Stimulated activated CD8-positive, alpha-beta memory T cell treated with anti-CD3 and anti-CD28 coated beads, Interleukin-7, amount 100 ng/mL, for 4 hours (primary cell): Measurements from ENCODE around the gene LRRC58.
"Not testable (repeated sequence)": the region's sequence is repeated elsewhere in the genome, so short reads cannot be mapped to it uniquely, and the experiment has no call there.

Experiments
- DNase-seq, 2 donors: peaks; one replicate each; pipeline ENCODE4 v3.0.0-alpha.2; 2020; ENCODE audit warnings: low read depth in 2 of 2

The LRRC58 gene

GRCh38 chr3:120339362-120339761, 9.8 kb downstream of the LRRC58 start:
- DNase-seq = no peak

GRCh38 chr3:120338517-120338916, 10.6 kb downstream of the LRRC58 start:
- no peak for DNase-seq

GRCh38 chr3:120332646-120333045, 16.5 kb downstream of the LRRC58 start:
- DNase-seq = no peak

GRCh38 chr3:120331076-120331475, 18.1 kb downstream of the LRRC58 start:
- no peak for DNase-seq

- no peak for DNase-seq
Observed at GRCh38 chr3:120326784-120327183, 22.4 kb downstream of the LRRC58 start.

GRCh38 chr3:120324190-120324589, 25.0 kb downstream of the LRRC58 start:
- no peak for DNase-seq

- DNase-seq = not testable (repeated sequence)
Observed at GRCh38 chr3:120323761-120324160, 25.4 kb downstream of the LRRC58 start.

GRCh38 chr3:120311863-120312794, 37.0 kb downstream of the LRRC58 start:
- DNase-seq = no peak

- no peak for DNase-seq
Observed at GRCh38 chr3:120306519-120307455, 42.4 kb downstream of the LRRC58 start.

GRCh38 chr3:120304616-120305015, 44.5 kb downstream of the LRRC58 start:
- DNase-seq = no peak

GRCh38 chr3:120302361-120302760, 46.8 kb downstream of the LRRC58 start:
- no peak for DNase-seq

- no peak for DNase-seq
Observed at GRCh38 chr3:120300971-120301370, 48.2 kb downstream of the LRRC58 start.

GRCh38 chr3:120299403-120299802, 49.8 kb downstream of the LRRC58 start:
- no peak for DNase-seq

GRCh38 chr3:120298996-120299395, 50.2 kb downstream of the LRRC58 start:
- DNase-seq = no peak

GRCh38 chr3:120291552-120291951, 57.6 kb downstream of the LRRC58 start:
- DNase-seq = not testable (repeated sequence)

GRCh38 chr3:120289636-120290035, 59.5 kb downstream of the LRRC58 start:
- DNase-seq = no peak

- DNase-seq = no peak
Observed at GRCh38 chr3:120286465-120286864, 62.7 kb downstream of the LRRC58 start.

GRCh38 chr3:120285508-120285841, 63.7 kb downstream of the LRRC58 start:
- DNase-seq = no peak

GRCh38 chr3:120284747-120285507, 64.2 kb downstream of the LRRC58 start, which contains the start of gene GPR156:
Gene GPR156, minus strand, starts transcription at chr3:120285222. Its CDS starts 41,124 bp downstream, at chr3:120244098.
- DNase-seq = no peak

GRCh38 chr3:120281261-120281660, 67.9 kb downstream of the LRRC58 start:
- DNase-seq = no peak

GRCh38 chr3:120280566-120280965, 68.6 kb downstream of the LRRC58 start:
- DNase-seq = no peak

GRCh38 chr3:120280026-120280425, 69.1 kb downstream of the LRRC58 start:
- DNase-seq = no peak
